ENCODE data around the gene WASHC2A. TPM values are rescaled to one million over a fixed set of nuclear protein-coding genes. Genes with fewer than 3 reads are reported as not detected.
A peak's percentile ranks its signal among the peaks of the same experiment; 100 is the strongest.
"Not testable (repeated sequence)": the region's sequence is repeated elsewhere in the genome, so short reads cannot be mapped to it uniquely, and the experiment has no call there.

WASHC2A gene
- total RNA-seq, 1 donor from 2014 or later: 56.3 TPM

- not testable (repeated sequence) for DNase-seq (ENCODE audit: low spot score); H3K9me3 Mint-ChIP-seq (ENCODE audit: low read depth); H3K4me3 Mint-ChIP-seq (ENCODE audit: unreplicated experiment); H3K36me3 Mint-ChIP-seq (ENCODE audit: low read depth); H3K27ac Mint-ChIP-seq (ENCODE audit: unreplicated experiment); H3K27me3 Mint-ChIP-seq (ENCODE audit: low read depth); H3K4me1 Mint-ChIP-seq (ENCODE audit: low read depth)
Measured at GRCh38 chr10:50143512-50144174, 75.9 kb downstream of the WASHC2A start.

DNA sequence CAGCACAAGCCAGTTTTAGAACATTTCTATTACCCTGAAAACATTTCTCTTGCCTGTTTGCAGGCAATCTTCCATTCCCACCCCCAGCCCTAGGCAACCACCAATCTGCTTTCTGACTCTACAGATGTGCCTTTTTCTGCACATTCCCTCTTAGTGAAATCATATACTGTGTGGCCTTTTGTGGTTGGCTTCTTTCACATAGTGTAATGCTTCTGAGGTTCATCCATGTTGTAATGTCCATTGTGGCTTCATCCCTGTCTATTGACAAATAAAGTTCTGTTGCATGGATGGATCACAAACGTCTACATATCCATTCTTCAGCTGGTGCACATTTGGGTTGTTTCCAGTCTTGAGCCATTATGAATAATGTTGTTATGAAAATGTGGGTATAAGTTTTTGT is 77.8 kb downstream of the WASHC2A start:
- H3K27me3 Mint-ChIP-seq (ENCODE audit: low read depth); H3K27ac Mint-ChIP-seq (ENCODE audit: unreplicated experiment); H3K4me1 Mint-ChIP-seq (ENCODE audit: low read depth); DNase-seq (ENCODE audit: low spot score); H3K4me3 Mint-ChIP-seq (ENCODE audit: unreplicated experiment); H3K36me3 Mint-ChIP-seq (ENCODE audit: low read depth); H3K9me3 Mint-ChIP-seq (ENCODE audit: low read depth): not testable (repeated sequence)

DNA sequence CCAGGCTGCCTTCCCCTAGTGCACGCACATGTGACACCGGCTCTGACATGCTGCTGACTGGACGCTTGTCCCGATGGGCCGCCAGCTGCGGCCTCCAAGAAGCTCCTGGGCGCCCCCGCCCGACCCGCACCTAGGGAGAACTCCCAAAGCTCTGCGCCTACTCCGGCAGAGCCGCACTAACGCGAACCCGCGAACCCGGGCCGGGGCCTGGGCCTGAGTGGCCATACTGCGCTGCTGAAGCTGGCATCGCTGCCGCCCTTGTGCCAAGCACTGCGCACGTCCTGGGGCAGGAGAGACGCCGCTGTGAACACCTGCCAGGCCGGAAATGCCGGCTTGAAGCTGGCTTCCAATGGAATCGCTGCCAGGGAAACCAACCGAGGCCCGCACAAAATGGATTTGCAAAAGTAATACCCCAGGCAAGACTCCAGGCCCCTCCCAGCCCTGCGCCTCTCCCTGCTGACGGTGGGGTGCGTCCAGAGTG is 85.1 kb downstream of the WASHC2A start:
- TF ChIP-seq, protein P1, sequence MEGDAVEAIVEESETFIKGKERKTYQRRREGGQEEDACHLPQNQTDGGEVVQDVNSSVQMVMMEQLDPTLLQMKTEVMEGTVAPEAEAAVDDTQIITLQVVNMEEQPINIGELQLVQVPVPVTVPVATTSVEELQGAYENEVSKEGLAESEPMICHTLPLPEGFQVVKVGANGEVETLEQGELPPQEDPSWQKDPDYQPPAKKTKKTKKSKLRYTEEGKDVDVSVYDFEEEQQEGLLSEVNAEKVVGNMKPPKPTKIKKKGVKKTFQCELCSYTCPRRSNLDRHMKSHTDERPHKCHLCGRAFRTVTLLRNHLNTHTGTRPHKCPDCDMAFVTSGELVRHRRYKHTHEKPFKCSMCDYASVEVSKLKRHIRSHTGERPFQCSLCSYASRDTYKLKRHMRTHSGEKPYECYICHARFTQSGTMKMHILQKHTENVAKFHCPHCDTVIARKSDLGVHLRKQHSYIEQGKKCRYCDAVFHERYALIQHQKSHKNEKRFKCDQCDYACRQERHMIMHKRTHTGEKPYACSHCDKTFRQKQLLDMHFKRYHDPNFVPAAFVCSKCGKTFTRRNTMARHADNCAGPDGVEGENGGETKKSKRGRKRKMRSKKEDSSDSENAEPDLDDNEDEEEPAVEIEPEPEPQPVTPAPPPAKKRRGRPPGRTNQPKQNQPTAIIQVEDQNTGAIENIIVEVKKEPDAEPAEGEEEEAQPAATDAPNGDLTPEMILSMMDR (IDR thresholded peaks at IDR 0.05): no peak
- no peaks in the 10 kb centered on the region for H3K36me3 Mint-ChIP-seq (ENCODE audit: low read depth)
- no peak overlapping the region for H3K27ac Mint-ChIP-seq (ENCODE audit: unreplicated experiment)
- no peak overlapping the region for H3K4me3 Mint-ChIP-seq (ENCODE audit: unreplicated experiment)
- peaks cover 3% of the 10 kb centered on the region for H3K9me3 Mint-ChIP-seq (ENCODE audit: low read depth)
- H3K27me3 Mint-ChIP-seq (ENCODE audit: low read depth): peaks cover 9% of the 10 kb centered on the region
- no peaks in the 10 kb centered on the region for H3K4me1 Mint-ChIP-seq (ENCODE audit: low read depth)
- peak; percentile 90 for DNase-seq (ENCODE audit: low spot score)

- not testable (repeated sequence) for H3K4me1 Mint-ChIP-seq (ENCODE audit: low read depth); H3K9me3 Mint-ChIP-seq (ENCODE audit: low read depth); DNase-seq (ENCODE audit: low spot score); H3K4me3 Mint-ChIP-seq (ENCODE audit: unreplicated experiment); H3K36me3 Mint-ChIP-seq (ENCODE audit: low read depth); H3K27ac Mint-ChIP-seq (ENCODE audit: unreplicated experiment)
- peaks cover 13% of the 10 kb centered on the region for H3K27me3 Mint-ChIP-seq (ENCODE audit: low read depth)
Measured at GRCh38 chr10:50157868-50158267, 90.1 kb downstream of the WASHC2A start.

DNA sequence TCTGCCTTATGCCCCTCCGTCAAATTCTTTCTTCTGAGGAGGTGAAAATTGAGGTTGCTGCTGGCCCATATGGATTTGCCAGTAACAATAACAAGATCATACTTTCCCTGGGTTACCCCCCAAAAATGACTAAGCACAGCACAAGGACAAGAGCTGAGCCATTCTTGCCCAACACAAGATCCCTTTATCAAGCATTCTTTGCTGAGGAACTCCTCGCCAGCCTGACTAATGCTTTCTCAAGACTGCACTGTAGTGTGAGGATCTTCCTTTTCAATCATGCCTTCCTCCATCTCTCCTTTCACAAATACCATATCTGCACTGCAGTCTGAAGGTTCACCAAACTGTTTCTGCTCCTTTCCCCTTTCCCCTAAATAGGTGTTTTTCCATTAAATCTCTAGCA is 92.1 kb downstream of the WASHC2A start:
- not testable (repeated sequence) for DNase-seq (ENCODE audit: low spot score); H3K4me3 Mint-ChIP-seq (ENCODE audit: unreplicated experiment); H3K9me3 Mint-ChIP-seq (ENCODE audit: low read depth); H3K4me1 Mint-ChIP-seq (ENCODE audit: low read depth); H3K27ac Mint-ChIP-seq (ENCODE audit: unreplicated experiment); H3K36me3 Mint-ChIP-seq (ENCODE audit: low read depth)
- H3K27me3 Mint-ChIP-seq (ENCODE audit: low read depth): peaks cover 12% of the 10 kb centered on the region

DNA sequence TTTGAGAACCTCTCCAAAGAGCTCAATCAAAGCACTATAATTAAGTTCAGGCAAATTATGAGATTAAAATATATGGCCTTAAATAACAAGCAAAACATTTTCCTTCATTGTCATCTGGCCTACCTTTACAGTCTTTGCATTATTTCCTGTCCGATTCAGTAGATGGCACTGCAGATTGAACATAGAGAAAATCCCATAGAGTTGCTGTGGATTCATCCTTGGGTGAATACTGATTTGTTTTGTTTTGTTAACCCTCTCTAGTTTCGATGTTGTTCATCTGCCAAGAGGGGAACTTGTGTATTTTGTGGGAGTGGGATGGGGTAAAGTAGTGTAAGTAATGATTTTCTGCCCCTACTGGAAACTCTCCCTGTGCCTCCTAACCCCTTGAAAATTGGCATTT is 97.3 kb downstream of the WASHC2A start:
- not testable (repeated sequence) for H3K4me1 Mint-ChIP-seq (ENCODE audit: low read depth); H3K27me3 Mint-ChIP-seq (ENCODE audit: low read depth); H3K36me3 Mint-ChIP-seq (ENCODE audit: low read depth); DNase-seq (ENCODE audit: low spot score); H3K4me3 Mint-ChIP-seq (ENCODE audit: unreplicated experiment); H3K27ac Mint-ChIP-seq (ENCODE audit: unreplicated experiment); H3K9me3 Mint-ChIP-seq (ENCODE audit: low read depth)
- TF ChIP-seq, protein P1 (IDR thresholded peaks at IDR 0.05): peak; percentile 64

- H3K9me3 Mint-ChIP-seq (ENCODE audit: low read depth); H3K27ac Mint-ChIP-seq (ENCODE audit: unreplicated experiment); DNase-seq (ENCODE audit: low spot score); H3K36me3 Mint-ChIP-seq (ENCODE audit: low read depth); H3K27me3 Mint-ChIP-seq (ENCODE audit: low read depth); H3K4me1 Mint-ChIP-seq (ENCODE audit: low read depth); H3K4me3 Mint-ChIP-seq (ENCODE audit: unreplicated experiment): not testable (repeated sequence)
Measured at GRCh38 chr10:50167833-50168232, 100.1 kb downstream of the WASHC2A start.

DNA sequence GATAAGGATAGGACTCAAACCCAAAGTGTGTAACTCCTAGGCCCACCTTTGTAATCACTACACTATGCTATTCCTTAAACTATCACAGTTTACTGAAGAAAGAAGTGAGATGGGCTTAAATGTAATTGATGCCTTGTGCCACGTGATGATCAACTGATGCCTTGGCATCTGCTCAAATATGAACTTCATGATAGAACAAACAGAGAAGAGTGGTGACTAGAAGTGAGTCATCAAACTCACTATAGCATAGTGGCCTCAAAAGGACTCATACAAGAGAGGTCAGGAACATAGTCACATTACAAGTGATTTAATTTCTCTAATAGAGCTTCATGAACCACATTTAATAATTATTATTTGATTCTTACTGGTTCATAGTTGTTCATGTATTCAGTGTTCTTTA is 101.8 kb downstream of the WASHC2A start:
- H3K4me1 Mint-ChIP-seq (ENCODE audit: low read depth); H3K4me3 Mint-ChIP-seq (ENCODE audit: unreplicated experiment); DNase-seq (ENCODE audit: low spot score); H3K36me3 Mint-ChIP-seq (ENCODE audit: low read depth); H3K27ac Mint-ChIP-seq (ENCODE audit: unreplicated experiment); H3K27me3 Mint-ChIP-seq (ENCODE audit: low read depth); H3K9me3 Mint-ChIP-seq (ENCODE audit: low read depth): not testable (repeated sequence)

DNA sequence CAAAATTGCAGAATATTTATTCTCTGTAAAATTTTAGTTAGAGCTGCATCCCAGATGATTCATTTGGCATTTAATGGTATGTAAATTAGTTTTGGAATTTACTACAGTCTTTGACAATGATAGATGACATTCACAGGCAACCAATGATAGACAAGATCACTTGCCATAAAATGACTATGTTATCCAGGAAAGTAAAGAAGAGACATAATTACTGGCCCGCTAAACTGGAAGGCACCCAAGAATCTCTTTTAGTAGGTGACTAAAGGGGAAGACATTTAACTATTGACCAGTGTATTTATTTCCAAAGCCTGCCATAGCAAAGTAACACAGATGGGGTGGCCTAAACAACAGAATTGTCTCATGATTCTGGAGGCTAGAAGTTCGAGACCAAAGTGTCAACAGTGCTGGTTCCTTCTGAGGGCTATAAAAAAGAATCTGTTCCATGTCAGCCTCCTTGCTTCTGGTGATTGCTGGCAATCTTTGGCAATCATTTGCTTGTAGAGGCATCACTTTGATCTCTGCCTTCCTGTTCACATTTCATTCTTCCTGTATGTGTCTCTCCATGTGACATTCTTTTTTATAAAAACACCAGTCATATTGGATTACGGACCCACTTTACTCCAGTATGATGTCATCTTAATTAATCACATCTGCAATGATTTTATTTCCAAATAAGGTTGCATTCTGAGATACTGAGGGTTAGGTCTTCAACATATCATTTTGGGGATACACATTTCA is 107.2 kb downstream of the WASHC2A start:
- not testable (repeated sequence) for H3K27me3 Mint-ChIP-seq (ENCODE audit: low read depth); H3K4me1 Mint-ChIP-seq (ENCODE audit: low read depth); DNase-seq (ENCODE audit: low spot score); H3K9me3 Mint-ChIP-seq (ENCODE audit: low read depth); H3K36me3 Mint-ChIP-seq (ENCODE audit: low read depth); H3K27ac Mint-ChIP-seq (ENCODE audit: unreplicated experiment); H3K4me3 Mint-ChIP-seq (ENCODE audit: unreplicated experiment)
